HG03060 (cell line): ENCODE data around the gene ZNF660.

Source experiments
- ATAC-seq: cut with Tn5 transposase; IDR thresholded peaks from one replicate; pipeline ENCODE4 v1.9.1; 2021; ENCODE audit warnings: low read depth, moderate number of reproducible peaks; ENCODE audit not compliant: unreplicated experiment

ZNF660 gene

DNA sequence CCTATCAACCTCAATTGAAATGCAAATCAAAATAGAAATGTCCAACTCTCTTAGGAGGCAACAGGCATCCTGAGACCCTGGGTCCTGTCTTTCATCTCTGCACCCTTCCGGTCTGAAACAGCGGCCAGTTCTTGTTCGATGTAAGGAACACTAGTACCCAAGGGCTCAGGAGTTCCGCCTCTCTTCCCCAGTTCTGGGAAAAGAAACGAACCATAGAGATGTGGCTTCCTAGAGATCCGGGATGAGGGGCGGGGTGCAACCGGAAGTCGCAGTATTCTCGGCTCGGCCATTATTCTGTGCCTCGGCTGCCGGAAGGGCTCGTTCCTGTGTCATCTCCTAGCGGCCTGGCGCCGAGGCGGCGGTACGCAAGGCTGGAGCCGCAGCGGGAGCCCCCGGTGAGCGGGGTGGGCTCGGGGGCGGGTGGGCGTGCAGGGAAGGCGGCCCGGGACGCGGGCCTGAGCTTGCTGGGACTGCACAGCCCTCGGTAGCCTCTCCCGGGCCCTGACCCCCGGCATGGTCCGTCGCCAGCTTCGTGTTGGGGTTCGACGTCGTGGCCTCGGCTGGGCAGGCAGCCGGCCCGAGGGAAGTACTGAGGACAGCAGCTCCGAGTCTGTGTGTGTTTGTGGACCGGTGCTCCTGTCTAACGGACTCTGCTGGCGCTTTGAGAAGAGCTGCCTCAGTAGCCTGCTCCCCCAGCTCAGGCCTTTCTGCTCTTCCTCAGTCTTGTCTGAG is 40.2 kb downstream of the ZNF660 start, which contains the start of gene ZNF197:
ZNF197 (plus strand) TSS at position 288 of the 732 bp plus-strand sequence. CDS start 4,119 bp downstream, outside the sequence.
- ATAC-seq = peak; percentile 70

DNA sequence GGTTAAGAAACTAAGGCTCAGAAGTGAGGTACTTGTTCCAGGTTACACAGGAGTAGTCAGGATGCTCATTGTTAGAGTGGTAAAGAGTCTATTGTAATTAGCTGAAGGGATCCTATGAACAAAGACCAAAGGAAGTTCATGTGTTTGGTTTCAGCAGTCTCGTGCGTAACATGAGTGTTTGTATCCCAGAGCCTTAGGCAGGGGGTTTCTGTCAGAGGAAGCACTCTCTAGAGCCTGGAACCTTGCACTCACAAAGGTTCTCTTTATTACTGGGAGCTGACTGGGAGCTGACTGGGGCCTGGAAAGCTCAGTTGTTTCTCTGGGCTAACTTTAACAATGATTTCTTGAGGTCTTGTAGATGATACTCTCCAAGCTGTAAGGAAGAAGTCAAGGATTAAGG is 44.0 kb downstream of the ZNF660 start:
- no peak for ATAC-seq

DNA sequence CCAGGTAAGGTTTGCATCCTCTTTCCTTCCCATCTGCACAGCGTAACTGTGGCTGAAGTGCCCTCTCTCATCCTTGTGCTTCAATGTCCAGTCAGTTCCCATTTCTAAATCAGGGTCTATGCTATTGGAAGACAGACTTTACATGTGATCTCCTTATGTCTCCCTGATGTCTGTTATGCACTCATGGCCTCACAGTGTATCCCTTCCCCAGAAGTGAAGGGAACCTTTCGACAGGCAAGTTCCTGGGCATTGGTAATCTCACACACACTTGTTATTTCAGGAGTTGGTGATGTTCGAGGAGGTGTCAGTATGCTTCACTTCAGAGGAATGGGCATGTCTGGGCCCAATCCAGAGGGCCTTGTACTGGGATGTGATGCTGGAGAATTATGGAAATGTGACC is 47.4 kb downstream of the ZNF660 start:
- no peak for ATAC-seq

DNA sequence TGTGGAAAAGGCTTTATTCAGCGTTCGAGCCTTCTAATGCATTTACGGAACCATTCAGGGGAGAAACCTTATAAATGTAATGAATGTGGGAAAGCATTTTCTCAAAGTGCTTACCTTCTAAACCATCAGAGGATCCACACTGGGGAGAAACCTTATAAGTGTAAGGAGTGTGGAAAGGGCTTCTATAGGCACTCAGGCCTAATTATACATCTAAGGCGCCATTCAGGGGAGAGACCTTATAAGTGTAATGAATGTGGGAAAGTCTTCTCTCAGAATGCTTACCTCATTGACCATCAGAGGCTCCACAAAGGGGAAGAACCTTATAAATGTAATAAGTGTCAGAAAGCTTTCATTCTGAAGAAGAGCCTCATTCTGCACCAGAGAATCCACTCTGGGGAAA is 57.6 kb downstream of the ZNF660 start:
- ATAC-seq = no peak

DNA sequence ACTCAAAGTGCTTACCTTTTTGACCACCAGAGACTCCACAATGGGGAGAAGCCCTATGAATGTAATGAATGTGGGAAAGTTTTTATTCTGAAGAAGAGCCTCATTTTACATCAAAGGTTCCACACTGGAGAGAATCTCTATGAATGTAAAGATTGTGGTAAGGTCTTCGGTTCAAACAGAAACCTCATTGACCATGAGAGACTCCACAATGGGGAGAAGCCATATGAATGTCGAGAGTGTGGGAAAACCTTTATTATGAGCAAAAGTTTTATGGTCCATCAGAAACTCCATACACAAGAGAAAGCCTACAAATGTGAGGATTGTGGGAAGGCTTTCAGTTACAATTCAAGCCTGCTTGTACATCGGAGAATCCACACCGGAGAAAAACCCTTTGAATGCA is 58.3 kb downstream of the ZNF660 start:
- ATAC-seq = no peak

DNA sequence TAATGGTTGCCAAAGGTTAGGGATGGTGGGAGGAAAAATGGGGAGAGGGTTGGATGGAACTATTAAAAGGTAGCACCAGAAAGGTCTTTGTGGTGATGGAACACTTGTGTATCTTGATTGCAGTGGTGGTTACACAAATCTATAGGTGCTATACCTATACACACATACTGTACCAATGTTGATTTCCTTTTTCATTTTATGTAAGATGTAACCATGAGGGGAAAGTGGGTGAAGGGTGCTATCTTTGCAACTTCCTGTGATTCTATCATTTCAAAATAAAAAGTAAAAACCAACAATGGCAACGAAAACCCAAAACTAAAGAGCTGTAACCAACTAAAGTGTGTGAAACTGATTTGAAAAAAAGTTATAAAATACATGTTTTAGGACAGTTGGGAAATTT is 63.0 kb downstream of the ZNF660 start:
- no peak for ATAC-seq

DNA sequence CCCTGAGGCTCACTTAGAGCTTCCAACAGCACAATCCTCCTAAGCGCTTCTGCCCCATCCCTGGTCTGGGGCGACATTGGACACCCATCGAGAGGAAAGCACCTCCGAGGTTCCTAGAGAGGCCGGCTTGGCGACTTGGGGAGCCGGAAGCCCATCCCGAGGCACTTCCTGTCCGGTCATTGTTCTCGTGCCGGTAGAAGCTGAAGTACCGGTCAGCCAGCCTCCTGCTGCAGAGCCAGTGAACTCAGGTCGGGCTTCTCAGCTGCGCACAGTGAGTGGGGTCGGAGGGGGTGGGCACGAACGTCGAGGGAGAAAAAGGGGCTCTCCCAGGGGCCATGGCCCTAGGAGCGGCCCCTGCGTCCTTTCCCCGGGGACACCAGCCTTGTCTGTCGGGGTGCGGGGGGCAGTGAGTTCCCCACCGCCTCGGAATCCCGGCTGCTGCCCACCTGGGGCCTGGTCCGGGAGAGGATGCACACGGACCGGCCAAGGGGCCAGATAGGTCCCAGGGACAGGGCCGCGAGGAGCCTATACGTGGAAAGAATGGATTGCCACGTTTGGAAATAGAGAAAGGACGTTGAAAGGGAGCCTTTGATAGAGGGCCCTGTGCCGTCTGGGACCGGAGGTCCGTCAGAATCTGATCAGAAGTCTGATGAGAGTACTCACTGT is 63.9 kb downstream of the ZNF660 start, which contains the start of gene ZNF35:
ZNF35 (plus strand) TSS at position 169 of the 666 bp plus-strand sequence. CDS start 2,336 bp downstream, outside the sequence.
- no peak for ATAC-seq
